CD4-positive, CD25-positive, alpha-beta regulatory T cell (primary cell): Measurements from ENCODE around the gene ADGRG1. TPM values are rescaled to one million over a fixed set of nuclear protein-coding genes. Genes with fewer than 3 reads are reported as not detected.

Experiments
- ATAC-seq, 2 donors: fragments of 150-1000 bp; cut with Tn5 transposase; one replicate each; pipeline ENCODE4 v1.10.0; 2021; ENCODE audit warnings: low read depth in 2 of 2, moderate number of reproducible peaks in 2 of 2, moderate library complexity in 1 of 2
- DNase-seq, 3 donors: peaks; one replicate each; pipeline versions ENCODE4 v3.0.0 to v3.0.0-alpha.2; 2012 to 2022; ENCODE audit warnings: mixed read lengths in 1 of 3
- H3K27ac ChIP-seq: one replicate; pipeline ENCODE4 v1.7.0; 2013; ENCODE audit warnings: mild to moderate bottlenecking, low read length; ENCODE audit not compliant: insufficient read depth, poor library complexity, severe bottlenecking
- H3K27me3 ChIP-seq: one replicate; pipeline ENCODE4 v1.7.0; 2013; ENCODE audit warnings: low read length; ENCODE audit not compliant: control insufficient read depth, insufficient read depth
- H3K36me3 ChIP-seq: one replicate; pipeline ENCODE4 v1.7.0; 2013; ENCODE audit warnings: mild to moderate bottlenecking, low read length, moderate library complexity; ENCODE audit not compliant: control insufficient read depth, insufficient read depth
- H3K4me1 ChIP-seq: 2 replicates; pipeline ENCODE4 v1.7.0; 2013; ENCODE audit warnings: mild to moderate bottlenecking, low read length; ENCODE audit not compliant: insufficient read depth, control insufficient read depth, poor library complexity, severe bottlenecking
- H3K4me3 ChIP-seq: one replicate; pipeline ENCODE4 v1.7.0; 2013; ENCODE audit warnings: low read depth, mild to moderate bottlenecking, low read length, moderate library complexity
- H3K9me3 ChIP-seq, 2 experiments: 1 replicate in 1 of 2; 2 replicates in 1 of 2; pipeline ENCODE4 v1.7.0; 2013; ENCODE audit warnings: low read length in 2 of 2, mild to moderate bottlenecking in 1 of 2, moderate library complexity in 1 of 2; ENCODE audit not compliant: control insufficient read depth in 2 of 2
- H3K27ac Mint-ChIP-seq, 3 donors: one replicate each; pipeline ENCODE4 v1.8.0; 2020 to 2022; ENCODE audit warnings: mild to moderate bottlenecking in 3 of 3, mixed read lengths in 3 of 3, moderate library complexity in 2 of 3
- H3K27me3 Mint-ChIP-seq: one replicate; pipeline ENCODE4 v1.8.0; 2022; ENCODE audit warnings: mild to moderate bottlenecking, mixed read lengths
- H3K36me3 Mint-ChIP-seq: one replicate; pipeline ENCODE4 v1.8.0; 2020; ENCODE audit warnings: mixed read lengths
- H3K4me1 Mint-ChIP-seq, 4 donors: one replicate each; pipeline ENCODE4 v1.8.0; 2020 to 2022; ENCODE audit warnings: mixed read lengths in 4 of 4, mild to moderate bottlenecking in 1 of 4
- H3K4me3 Mint-ChIP-seq, 4 donors: one replicate each; pipeline ENCODE4 v1.8.0; 2020 to 2022; ENCODE audit warnings: mild to moderate bottlenecking in 4 of 4, mixed read lengths in 4 of 4, moderate library complexity in 3 of 4
- H3K9me3 Mint-ChIP-seq, 7 donors: one replicate each; pipeline ENCODE4 v1.8.0; 2020 to 2022; ENCODE audit warnings: mixed read lengths in 7 of 7, mild to moderate bottlenecking in 3 of 7, moderate library complexity in 2 of 7
- polyA plus RNA-seq, 4 donors: library from polyadenylated mRNA; unstranded; fragments of 300-500 nt; fragmentation: Illumina TruSeq; gene quantifications; one replicate each; pipeline ENCODE4 v1.2.3, GENCODE V29; 2021
- total RNA-seq: library from RNA; stranded (reverse); gene quantifications from one replicate; pipeline ENCODE4 v1.2.3, GENCODE V29; 2022

ADGRG1 gene
- total and polyA plus RNA-seq, 5 donors from 2014 or later = 0.16 to 1.2 (median 0.41) TPM; not detected in 1

DNA sequence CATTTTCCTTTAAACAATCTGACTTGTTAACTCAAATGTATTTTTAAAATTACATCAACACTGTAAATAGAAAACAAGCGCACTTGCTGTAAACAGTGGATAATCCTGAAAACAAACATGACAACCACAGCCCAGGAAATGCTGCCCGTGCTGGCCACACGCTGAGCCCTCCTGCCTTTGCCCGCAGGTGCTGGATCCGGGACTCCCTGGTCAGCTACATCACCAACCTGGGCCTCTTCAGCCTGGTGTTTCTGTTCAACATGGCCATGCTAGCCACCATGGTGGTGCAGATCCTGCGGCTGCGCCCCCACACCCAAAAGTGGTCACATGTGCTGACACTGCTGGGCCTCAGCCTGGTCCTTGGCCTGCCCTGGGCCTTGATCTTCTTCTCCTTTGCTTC is 33.1 kb downstream of the ADGRG1 start:
- Mint-ChIP-seq H3K27ac (peak overlapping the region in 1 of 3 donors; percentile 71), H3K4me3 (no peak overlapping the region), H3K9me3 (no peaks in the 10 kb centered on the region), H3K4me1 (no peaks in the 10 kb centered on the region), H3K27me3 (no peaks in the 10 kb centered on the region), H3K36me3 (no peaks in the 10 kb centered on the region)
- DNase-seq (no peak), ATAC-seq (no peak)
- Histone ChIP-seq H3K27ac (no peak overlapping the region), H3K36me3 (no peaks in the 10 kb centered on the region), H3K4me1 (no peaks in the 10 kb centered on the region), H3K27me3 (no peaks in the 10 kb centered on the region), H3K4me3 (no peak overlapping the region), H3K9me3 (no peaks in the 10 kb centered on the region)

DNA sequence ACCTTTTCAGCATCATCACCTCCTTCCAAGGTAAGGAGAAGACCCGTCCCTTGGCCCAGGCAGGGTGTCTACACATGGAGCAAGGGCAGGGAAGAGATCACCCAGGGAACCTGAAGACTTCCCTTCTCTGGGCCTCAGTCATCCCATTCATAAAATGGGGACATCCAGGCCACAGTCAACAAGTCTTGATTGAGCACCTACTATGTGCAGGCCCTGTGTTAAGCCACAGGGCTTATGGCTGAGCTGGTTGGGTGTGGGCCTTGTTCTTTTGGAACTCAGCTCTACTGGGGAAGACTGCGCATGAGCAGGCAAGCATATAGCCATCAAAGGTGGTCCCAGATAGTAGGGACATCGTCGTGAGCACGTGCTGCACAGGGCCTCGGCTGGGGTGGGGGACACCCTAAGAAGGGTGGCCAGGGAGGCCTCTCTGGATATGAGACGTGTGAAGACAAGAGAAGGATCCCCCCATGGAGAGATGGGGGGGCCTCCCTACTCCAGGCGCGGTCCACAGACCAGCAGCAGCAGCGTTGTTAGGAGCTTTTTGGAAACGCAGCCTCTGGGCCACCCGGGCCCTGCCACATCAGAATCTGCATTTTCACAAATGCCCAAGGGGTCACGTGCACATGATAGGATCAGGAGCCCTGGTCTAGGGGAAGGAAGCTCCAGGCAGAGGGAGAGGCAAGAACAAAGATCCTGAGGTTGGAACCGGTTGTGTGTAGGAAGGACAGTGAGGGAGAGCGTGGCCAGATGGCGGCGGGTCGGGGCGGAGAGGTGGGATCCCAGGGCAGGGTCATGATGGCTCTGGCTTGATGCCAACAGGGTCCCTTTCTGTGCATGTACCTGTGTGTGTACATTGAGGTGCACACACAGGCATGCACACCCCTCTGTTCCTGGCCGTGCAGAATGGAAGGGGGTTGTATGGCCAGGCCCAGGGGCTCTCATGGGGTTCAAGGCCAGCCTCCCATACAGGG is 33.8 kb downstream of the ADGRG1 start:
- H3K36me3 ChIP-seq = no peaks in the 10 kb centered on the region
- no peak overlapping the region for H3K4me3 Mint-ChIP-seq
- no peaks in the 10 kb centered on the region for H3K36me3 Mint-ChIP-seq
- H3K4me1 ChIP-seq = no peaks in the 10 kb centered on the region
- no peak overlapping the region for H3K27ac ChIP-seq
- no peaks in the 10 kb centered on the region for H3K27me3 ChIP-seq
- H3K4me1 Mint-ChIP-seq = no peaks in the 10 kb centered on the region
- no peaks in the 10 kb centered on the region for H3K27me3 Mint-ChIP-seq
- no peak for ATAC-seq
- no peak overlapping the region for H3K27ac Mint-ChIP-seq
- H3K9me3 Mint-ChIP-seq = no peaks in the 10 kb centered on the region
- no peak for DNase-seq
- no peaks in the 10 kb centered on the region for H3K9me3 ChIP-seq
- H3K4me3 ChIP-seq = no peak overlapping the region

DNA sequence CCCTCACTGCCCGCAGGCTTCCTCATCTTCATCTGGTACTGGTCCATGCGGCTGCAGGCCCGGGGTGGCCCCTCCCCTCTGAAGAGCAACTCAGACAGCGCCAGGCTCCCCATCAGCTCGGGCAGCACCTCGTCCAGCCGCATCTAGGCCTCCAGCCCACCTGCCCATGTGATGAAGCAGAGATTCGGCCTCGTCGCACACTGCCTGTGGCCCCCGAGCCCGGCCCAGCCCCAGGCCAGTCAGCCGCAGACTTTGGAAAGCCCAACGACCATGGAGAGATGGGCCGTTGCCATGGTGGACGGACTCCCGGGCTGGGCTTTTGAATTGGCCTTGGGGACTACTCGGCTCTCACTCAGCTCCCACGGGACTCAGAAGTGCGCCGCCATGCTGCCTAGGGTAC is 35.0 kb downstream of the ADGRG1 start:
- H3K9me3 ChIP-seq = no peaks in the 10 kb centered on the region
- Mint-ChIP-seq H3K4me1 (no peaks in the 10 kb centered on the region), H3K27ac (no peak overlapping the region), H3K9me3 (no peaks in the 10 kb centered on the region), H3K36me3 (no peaks in the 10 kb centered on the region), H3K4me3 (no peak overlapping the region), H3K27me3 (no peaks in the 10 kb centered on the region)
- H3K4me1 ChIP-seq = no peaks in the 10 kb centered on the region
- DNase-seq = no peak
- no peaks in the 10 kb centered on the region for H3K36me3 ChIP-seq
- no peak for ATAC-seq
- H3K27me3 ChIP-seq = no peaks in the 10 kb centered on the region
- no peak overlapping the region for H3K4me3 ChIP-seq
- no peak overlapping the region for H3K27ac ChIP-seq

DNA sequence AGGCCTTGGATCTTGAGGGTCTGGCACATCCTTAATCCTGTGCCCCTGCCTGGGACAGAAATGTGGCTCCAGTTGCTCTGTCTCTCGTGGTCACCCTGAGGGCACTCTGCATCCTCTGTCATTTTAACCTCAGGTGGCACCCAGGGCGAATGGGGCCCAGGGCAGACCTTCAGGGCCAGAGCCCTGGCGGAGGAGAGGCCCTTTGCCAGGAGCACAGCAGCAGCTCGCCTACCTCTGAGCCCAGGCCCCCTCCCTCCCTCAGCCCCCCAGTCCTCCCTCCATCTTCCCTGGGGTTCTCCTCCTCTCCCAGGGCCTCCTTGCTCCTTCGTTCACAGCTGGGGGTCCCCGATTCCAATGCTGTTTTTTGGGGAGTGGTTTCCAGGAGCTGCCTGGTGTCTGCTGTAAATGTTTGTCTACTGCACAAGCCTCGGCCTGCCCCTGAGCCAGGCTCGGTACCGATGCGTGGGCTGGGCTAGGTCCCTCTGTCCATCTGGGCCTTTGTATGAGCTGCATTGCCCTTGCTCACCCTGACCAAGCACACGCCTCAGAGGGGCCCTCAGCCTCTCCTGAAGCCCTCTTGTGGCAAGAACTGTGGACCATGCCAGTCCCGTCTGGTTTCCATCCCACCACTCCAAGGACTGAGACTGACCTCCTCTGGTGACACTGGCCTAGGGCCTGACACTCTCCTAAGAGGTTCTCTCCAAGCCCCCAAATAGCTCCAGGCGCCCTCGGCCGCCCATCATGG is 35.7 kb downstream of the ADGRG1 start:
- no peaks in the 10 kb centered on the region for H3K36me3 ChIP-seq
- Mint-ChIP-seq H3K36me3 (no peaks in the 10 kb centered on the region), H3K27ac (peak overlapping the region in 1 of 3 donors; percentile 76), H3K27me3 (no peaks in the 10 kb centered on the region), H3K9me3 (no peaks in the 10 kb centered on the region), H3K4me1 (no peaks in the 10 kb centered on the region), H3K4me3 (no peak overlapping the region)
- ATAC-seq = no peak
- no peaks in the 10 kb centered on the region for H3K4me1 ChIP-seq
- no peak for DNase-seq
- H3K27me3 ChIP-seq = no peaks in the 10 kb centered on the region
- H3K9me3 ChIP-seq = no peaks in the 10 kb centered on the region
- H3K4me3 ChIP-seq = no peak overlapping the region
- no peak overlapping the region for H3K27ac ChIP-seq

DNA sequence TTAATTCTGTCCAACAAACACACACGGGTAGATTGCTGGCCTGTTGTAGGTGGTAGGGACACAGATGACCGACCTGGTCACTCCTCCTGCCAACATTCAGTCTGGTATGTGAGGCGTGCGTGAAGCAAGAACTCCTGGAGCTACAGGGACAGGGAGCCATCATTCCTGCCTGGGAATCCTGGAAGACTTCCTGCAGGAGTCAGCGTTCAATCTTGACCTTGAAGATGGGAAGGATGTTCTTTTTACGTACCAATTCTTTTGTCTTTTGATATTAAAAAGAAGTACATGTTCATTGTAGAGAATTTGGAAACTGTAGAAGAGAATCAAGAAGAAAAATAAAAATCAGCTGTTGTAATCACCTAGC is 36.2 kb downstream of the ADGRG1 start:
- no peak overlapping the region for H3K27ac ChIP-seq
- no peaks in the 10 kb centered on the region for H3K4me1 ChIP-seq
- no peak for DNase-seq
- no peaks in the 10 kb centered on the region for H3K36me3 ChIP-seq
- H3K27ac Mint-ChIP-seq = no peak overlapping the region
- H3K4me3 ChIP-seq = no peak overlapping the region
- no peak overlapping the region for H3K4me3 Mint-ChIP-seq
- H3K4me1 Mint-ChIP-seq = no peaks in the 10 kb centered on the region
- H3K27me3 ChIP-seq = no peaks in the 10 kb centered on the region
- ATAC-seq = no peak
- H3K9me3 Mint-ChIP-seq = no peaks in the 10 kb centered on the region
- no peaks in the 10 kb centered on the region for H3K36me3 Mint-ChIP-seq
- H3K27me3 Mint-ChIP-seq = peaks cover 3% of the 10 kb centered on the region
- H3K9me3 ChIP-seq = no peaks in the 10 kb centered on the region

DNA sequence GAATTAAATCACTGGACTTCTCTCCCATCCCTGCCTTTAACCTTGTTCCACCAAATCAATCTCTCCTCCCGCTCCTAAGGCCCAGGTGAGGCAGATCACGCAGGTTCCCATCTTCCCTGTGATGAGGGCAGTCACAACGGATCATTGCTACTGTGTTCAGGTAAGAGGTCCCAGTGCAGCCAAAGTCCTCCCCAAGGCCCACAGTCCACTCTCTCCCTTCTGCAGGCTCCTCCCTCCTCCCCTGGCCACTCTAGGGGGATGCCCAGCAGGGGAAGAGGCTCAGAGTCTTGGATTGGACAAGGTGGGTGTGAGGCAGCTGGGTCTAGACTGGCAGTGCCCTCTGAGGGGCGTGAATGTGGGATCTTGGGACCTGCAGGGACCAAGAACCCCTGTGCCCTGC is 37.1 kb downstream of the ADGRG1 start:
- Histone ChIP-seq H3K27me3 (no peaks in the 10 kb centered on the region), H3K4me1 (no peaks in the 10 kb centered on the region), H3K36me3 (no peaks in the 10 kb centered on the region), H3K27ac (no peak overlapping the region), H3K9me3 (no peaks in the 10 kb centered on the region), H3K4me3 (no peak overlapping the region)
- Mint-ChIP-seq H3K4me3 (no peak overlapping the region), H3K4me1 (no peaks in the 10 kb centered on the region), H3K27ac (peak overlapping the region in 1 of 3 donors; percentile 51), H3K9me3 (no peaks in the 10 kb centered on the region), H3K36me3 (no peaks in the 10 kb centered on the region), H3K27me3 (peaks cover 5% of the 10 kb centered on the region)
- DNase-seq (no peak), ATAC-seq (no peak)

DNA sequence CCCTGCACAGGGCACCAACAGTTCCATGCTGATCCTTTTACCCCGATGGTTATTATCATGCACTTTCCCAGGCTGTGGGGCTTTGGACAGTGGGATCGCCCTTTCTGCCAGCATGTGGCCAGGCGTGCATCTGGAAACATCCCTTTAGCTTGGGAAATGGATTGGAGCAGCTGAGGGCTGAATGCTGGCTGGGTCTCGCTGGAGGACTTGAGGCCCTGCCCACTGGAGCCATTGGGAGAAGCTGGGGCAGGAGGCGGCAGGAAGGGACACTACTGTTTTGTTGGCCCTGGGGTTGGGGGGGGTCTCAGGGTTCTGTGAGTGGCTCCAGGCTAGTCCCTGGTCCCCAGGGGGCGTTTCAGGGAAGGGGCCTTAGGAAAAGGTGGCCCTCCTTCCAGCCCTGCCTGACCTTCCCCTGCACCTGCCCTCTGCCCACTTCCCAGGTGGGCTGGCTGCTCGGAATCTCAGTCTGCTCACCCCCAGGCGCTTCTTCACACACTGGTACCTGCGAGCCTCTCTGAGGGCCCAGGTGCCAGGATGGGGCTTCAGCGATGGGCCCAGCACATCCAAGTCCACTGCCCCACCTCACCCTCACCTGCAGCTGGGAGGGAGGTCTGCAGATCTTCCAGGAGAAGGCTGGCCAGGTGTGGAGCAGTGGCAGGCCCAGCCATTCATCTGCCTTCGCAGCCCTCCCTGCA is 38.1 kb downstream of the ADGRG1 start:
- H3K9me3 Mint-ChIP-seq = no peaks in the 10 kb centered on the region
- H3K36me3 Mint-ChIP-seq = no peaks in the 10 kb centered on the region
- H3K27me3 Mint-ChIP-seq = peaks cover 13% of the 10 kb centered on the region
- H3K4me3 Mint-ChIP-seq = no peak overlapping the region
- H3K4me1 Mint-ChIP-seq = no peaks in the 10 kb centered on the region
- Histone ChIP-seq H3K4me1 (no peaks in the 10 kb centered on the region), H3K27ac (no peak overlapping the region), H3K9me3 (no peaks in the 10 kb centered on the region), H3K36me3 (no peaks in the 10 kb centered on the region), H3K27me3 (no peaks in the 10 kb centered on the region), H3K4me3 (no peak overlapping the region)
- DNase-seq (no peak), ATAC-seq (no peak)
- no peak overlapping the region for H3K27ac Mint-ChIP-seq
